Mesodermal cell (in vitro differentiated cells): ENCODE measurements around the gene SLC16A4.
"Not testable (repeated sequence)": the region's sequence is repeated elsewhere in the genome, so short reads cannot be mapped to it uniquely, and the experiment has no call there.

Source experiments
- H3K27ac ChIP-seq: 2 replicates; pipeline ENCODE4 v1.7.0; 2013; ENCODE audit warnings: mild to moderate bottlenecking, low read depth, low read length, moderate library complexity; ENCODE audit not compliant: severe bottlenecking
- H3K36me3 ChIP-seq: 2 replicates; pipeline ENCODE4 v1.7.1; 2013; ENCODE audit warnings: mild to moderate bottlenecking, low read length, moderate library complexity; ENCODE audit not compliant: control insufficient read depth, insufficient read depth
- H3K4me1 ChIP-seq: one replicate; pipeline ENCODE4 v1.7.1; 2013; ENCODE audit warnings: mild to moderate bottlenecking, low read length; ENCODE audit not compliant: insufficient read depth, control insufficient read depth, poor library complexity, severe bottlenecking
- H3K4me3 ChIP-seq: 2 replicates; pipeline ENCODE4 v1.7.0; 2013; ENCODE audit warnings: low read length, control low read depth, mild to moderate bottlenecking; ENCODE audit not compliant: insufficient read depth, poor library complexity, severe bottlenecking; ENCODE audit errors: extremely low read depth
- H3K9me3 ChIP-seq: 2 replicates; pipeline ENCODE4 v1.7.1; 2013; ENCODE audit warnings: mild to moderate bottlenecking, low read length, moderate library complexity; ENCODE audit not compliant: control insufficient read depth
- WGBS, 2 experiments: methylation state at CpG; one replicate each; pipeline ENCODE4 v1.1.5; 2013; ENCODE audit warnings: missing lambda C conversion rate in 2 of 2; ENCODE audit not compliant: insufficient coverage in 2 of 2; 5-methylcytosine and 5-hydroxymethylcytosine counted together

Gene SLC16A4

DNA sequence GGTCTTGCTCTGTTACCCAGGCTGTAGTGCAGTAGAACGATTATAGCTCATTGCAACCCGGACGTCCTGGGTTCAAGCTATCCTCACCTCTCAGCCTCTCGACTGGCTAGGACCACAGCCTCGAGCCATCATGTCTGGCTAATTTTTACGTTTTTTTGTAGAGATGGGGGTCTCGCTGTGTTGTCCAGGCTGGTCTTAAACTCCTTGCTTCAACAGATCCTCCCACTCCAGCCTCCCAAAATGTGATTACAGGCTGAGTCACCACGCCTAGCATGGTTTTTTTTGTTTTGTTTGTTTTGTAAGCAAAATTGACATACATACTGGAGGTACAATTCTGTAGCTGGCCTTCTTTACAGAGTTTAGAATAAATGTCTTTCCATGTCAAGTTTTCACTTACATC is 17.7 kb upstream of the SLC16A4 start:
- H3K27ac ChIP-seq, result no peak overlapping the region
- peaks cover 5% of the 10 kb centered on the region for H3K4me1 ChIP-seq
- peaks cover 23% of the 10 kb centered on the region for H3K36me3 ChIP-seq
- H3K9me3 ChIP-seq, result no peaks in the 10 kb centered on the region
- WGBS, 2 experiments, result 94 to 97% methylated on average over 4 to 6 of the region's 8 CpGs
- peak overlapping the region; percentile 85 for H3K4me3 ChIP-seq

DNA sequence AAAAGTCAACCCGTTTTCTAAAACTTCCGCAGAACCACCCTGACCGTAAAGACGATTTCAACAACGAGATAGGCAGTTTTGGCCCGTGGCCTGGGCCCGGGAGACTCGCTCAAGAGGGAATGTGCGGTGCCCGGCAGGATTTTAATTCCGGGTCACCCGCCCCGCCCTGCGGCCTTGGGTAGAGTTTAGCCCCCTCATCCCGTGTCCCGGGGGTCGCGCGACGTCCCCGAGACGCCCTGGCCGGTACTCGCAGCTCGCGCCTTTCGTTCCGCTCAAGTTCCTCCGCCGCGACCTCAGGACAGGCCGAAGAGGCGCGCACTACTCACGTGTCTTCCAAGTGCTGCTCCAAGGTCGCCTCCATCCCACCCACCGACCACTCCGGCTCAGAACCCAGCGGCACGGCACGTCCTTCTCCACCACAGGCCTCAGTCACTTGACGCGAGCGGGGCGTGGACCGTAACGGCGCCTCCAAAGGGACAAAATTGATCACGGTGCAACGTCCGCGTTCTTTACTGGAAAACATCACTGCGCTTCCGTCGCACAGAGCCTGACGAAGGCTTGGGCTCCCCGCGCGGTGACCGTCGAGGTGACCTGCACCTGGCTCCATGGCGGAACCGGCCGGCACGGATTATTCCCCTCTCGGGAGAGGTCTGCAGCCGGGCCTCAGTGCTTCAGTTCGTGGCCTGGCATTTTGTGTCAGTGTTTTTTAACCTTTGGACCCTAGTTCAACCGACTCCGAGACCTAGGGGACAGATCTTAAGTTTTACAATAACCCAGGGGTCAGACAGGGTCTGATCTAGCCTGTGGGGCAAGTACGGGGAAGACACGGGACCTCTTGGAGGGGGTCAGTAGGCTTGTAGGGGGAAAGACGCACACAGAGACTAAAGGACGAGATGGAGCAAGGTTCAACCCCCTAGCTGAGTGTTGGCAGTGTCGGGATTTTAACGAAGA is 16.7 kb upstream of the SLC16A4 start, which contains the start of gene LAMTOR5:
TSS of gene LAMTOR5 (minus strand) at position 435 of the 951 bp plus-strand sequence. CDS start at position 361, 74 bp downstream.
- peak within 1 kb of the TSS; percentile 85 for H3K4me3 ChIP-seq
- 5% methylated on average over 60 to 72 of the region's 76 CpGs for WGBS, 2 experiments

DNA sequence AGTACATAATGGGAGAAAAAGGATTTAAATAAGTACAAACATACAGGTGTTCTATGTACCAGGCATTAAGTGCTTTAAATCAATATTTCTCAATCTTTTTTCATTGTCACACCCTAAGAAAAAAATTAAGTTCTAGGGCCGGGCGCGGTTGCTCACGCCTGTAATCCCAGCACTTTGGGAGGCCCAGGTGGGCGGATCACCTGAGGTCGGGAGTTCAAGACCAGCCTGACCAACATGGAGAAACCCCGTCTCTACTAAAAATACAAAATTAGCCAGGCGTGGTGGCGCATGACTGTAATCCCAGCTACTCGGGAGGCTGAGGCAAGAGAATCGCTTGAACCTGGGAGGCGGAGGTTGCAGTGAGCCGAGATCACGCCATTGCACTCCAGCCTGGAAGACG is 15.6 kb upstream of the SLC16A4 start:
- not testable (repeated sequence) for H3K4me1 ChIP-seq, H3K27ac ChIP-seq, H3K9me3 ChIP-seq
- 86 to 95% methylated on average over 7 to 8 of the region's 15 CpGs for WGBS, 2 experiments
- Histone ChIP-seq H3K36me3 (peaks cover 44% of the 10 kb centered on the region), H3K4me3 (peak overlapping the region; percentile 85)

More for the DNA sequence above, 16.7 kb upstream of the SLC16A4 start, which contains the start of gene LAMTOR5:
- Histone ChIP-seq H3K27ac (peak within 1 kb of the TSS; percentile 72), H3K36me3 (peaks cover 33% of the 10 kb centered on the region), H3K4me1 (no peaks in the 10 kb centered on the region), H3K9me3 (no peaks in the 10 kb centered on the region)

DNA sequence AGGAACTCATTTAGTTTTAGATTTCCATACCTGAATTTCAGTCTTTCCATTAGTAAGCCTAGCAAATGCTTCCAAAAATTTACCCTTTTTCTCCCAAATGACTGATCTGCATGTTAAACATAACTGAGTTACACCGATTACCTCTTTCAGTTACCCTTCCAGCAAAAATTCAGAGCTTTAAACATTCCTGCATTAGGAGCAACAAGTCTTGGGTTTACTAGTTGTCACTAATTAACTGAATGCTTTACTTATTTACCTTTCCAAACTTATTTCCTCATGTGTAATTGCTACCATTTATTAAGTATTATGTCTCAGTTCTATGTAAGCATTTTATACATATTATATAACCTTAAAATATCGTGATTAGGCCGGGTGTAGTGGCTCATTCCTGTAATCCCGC is 13.6 kb upstream of the SLC16A4 start:
- Histone ChIP-seq H3K27ac (no peak overlapping the region), H3K36me3 (peaks cover 64% of the 10 kb centered on the region), H3K4me1 (no peaks in the 10 kb centered on the region), H3K9me3 (no peaks in the 10 kb centered on the region), H3K4me3 (no peak overlapping the region)
- WGBS, 2 experiments, result 86 to 100% methylated on average over 1 of the region's 4 CpGs

DNA sequence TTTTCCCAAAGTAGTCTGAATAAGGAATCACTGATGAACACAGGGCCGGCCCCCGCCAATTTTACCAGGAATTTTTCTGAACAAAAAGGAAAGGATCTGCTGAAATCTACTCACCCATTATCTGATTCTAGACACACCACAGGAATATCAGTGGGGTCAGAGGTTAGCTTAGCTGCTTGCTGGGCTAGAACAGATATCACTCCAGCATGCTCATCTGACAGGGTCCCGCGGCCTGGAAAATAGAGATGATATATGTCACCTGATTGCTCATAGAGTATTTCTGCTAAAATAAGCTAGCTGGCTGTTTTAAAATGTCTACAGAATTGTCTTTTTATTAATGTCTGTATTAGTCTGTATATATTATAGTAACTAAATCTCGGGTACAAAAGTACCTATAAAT is 13.0 kb upstream of the SLC16A4 start:
- H3K4me1 ChIP-seq, result no peaks in the 10 kb centered on the region
- no peak overlapping the region for H3K4me3 ChIP-seq
- H3K9me3 ChIP-seq, result no peaks in the 10 kb centered on the region
- 100% methylated on average over 2 of the region's 5 CpGs for WGBS, 2 experiments
- peaks cover 69% of the 10 kb centered on the region for H3K36me3 ChIP-seq
- no peak overlapping the region for H3K27ac ChIP-seq

DNA sequence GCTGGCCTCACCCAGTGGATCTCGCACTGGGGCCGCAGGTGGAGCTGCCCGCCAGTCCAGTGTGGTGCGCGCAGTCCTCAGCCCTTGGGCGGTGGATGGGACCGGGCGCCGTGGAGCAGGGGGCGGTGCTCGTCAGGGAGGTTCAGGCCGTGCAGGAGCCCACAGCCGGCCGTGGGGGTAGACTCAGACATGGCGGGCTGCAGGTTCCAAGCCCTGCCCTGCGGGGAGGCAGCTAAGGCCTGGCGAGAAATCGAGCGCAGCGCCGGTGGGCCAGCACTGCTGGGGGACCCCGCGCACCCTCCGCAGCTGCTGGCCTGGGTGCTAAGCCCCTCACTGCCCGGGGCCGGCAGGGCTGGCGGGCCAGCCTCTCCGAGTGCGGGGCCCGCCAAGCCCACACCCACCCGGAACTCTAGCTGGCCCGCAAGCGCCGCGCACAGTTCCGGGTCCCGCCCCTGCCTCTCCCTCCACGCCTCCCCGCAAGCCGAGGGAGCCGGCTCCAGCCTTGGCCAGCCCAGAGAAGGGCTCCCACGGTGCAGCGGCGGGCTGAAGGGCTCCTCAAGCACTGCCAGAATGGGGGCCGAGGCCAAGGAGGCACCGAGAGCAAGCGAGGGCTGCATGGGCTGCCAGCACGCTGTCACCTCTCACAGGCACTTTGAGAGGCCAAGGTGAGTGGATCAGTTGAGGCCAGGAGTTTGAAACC is 5.6 kb upstream of the SLC16A4 start:
- not testable (repeated sequence) for H3K4me3 ChIP-seq, H3K9me3 ChIP-seq, H3K27ac ChIP-seq
- 95 to 99% methylated on average over 31 to 48 of the region's 48 CpGs for WGBS, 2 experiments
- H3K36me3 ChIP-seq, result peaks cover 44% of the 10 kb centered on the region
- peaks cover 13% of the 10 kb centered on the region for H3K4me1 ChIP-seq

DNA sequence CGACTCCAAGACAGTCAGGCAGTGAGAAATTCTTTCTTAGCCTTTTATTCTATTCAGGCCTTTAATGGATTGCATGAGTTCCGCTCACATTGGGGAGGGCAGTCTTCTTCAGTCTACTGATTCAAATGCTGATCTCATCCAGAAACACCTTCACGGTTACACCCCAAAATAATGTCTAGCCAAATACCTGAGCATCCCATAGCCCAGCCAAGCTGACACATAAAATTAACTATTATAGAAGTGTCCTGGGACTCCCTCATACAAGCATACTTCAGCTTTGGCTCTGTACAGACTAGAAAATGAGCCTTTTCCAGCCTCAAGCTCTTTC is 3.6 kb upstream of the SLC16A4 start:
- H3K27ac ChIP-seq, result peak overlapping the region; percentile 61
- WGBS, 2 experiments, result 90 to 100% methylated on average over 3 of the region's 3 CpGs

DNA sequence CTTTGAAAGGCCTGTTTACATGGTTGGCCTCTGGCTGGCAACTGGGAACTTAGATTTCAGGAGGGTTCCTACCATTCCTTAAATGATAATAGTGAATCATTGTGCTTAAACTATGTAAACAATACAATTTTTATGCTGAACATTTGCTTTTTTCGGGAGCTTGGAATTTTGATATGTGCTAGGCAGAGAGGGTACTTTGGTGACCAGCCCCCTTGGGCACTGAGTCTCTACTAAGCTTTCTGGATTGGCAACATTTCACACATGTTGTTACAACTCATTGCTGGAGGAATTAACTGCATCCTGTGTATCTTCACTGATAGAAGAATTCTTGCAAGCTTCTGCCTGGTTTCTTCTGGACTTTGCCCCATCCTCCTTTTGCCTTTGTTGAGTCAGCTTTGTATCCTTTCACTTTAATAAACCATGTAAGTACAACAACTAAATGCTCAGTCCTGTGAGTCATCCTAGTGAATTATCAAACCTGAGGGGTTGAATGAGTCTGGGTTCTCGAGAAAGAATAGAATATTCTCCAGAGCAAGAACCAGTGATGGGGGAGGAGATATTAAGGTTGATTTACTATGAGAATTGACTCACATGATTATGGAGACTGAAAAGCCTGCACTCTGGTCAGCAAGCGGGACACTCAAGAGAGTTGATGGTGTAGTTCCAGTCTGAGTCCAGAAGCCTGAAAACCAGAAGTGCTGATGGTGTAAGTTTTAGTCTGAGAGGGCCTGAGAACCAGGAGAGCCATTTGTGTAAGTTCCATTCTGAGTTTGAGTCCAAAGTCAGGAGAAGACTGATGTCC is 3.1 kb upstream of the SLC16A4 start:
- Histone ChIP-seq H3K27ac (peak overlapping the region; percentile 61), H3K4me3 (no peak overlapping the region), H3K9me3 (no peaks in the 10 kb centered on the region), H3K36me3 (peaks cover 22% of the 10 kb centered on the region), H3K4me1 (peaks cover 26% of the 10 kb centered on the region)
- 81 to 96% methylated on average over 2 of the region's 3 CpGs for WGBS, 2 experiments

More for the DNA sequence above, 3.6 kb upstream of the SLC16A4 start:
- H3K36me3 ChIP-seq, result peaks cover 25% of the 10 kb centered on the region
- no peaks in the 10 kb centered on the region for H3K9me3 ChIP-seq
- H3K4me1 ChIP-seq, result peaks cover 26% of the 10 kb centered on the region
- H3K4me3 ChIP-seq, result no peak overlapping the region

DNA sequence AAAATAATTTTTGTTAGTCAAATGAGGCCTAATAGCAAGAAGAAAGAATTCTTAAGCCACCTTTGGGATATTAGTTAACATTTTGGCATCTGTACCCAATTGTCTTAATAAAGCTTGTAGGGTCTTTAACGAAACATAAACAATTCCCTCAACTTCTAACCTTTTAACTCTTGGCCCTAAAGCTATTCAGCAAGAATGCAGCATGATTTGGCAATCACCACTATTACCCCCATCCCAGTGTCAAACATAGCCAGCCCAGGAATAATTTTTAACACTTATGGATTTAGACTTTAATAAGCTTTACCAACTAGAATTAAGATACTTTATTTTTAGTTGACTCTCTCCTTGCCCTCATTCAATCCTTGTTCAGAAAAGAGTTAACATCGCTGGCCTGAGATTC is 2.5 kb upstream of the SLC16A4 start:
- Histone ChIP-seq H3K9me3 (no peaks in the 10 kb centered on the region), H3K4me3 (no peak overlapping the region), H3K36me3 (peaks cover 17% of the 10 kb centered on the region), H3K4me1 (peaks cover 26% of the 10 kb centered on the region), H3K27ac (peak overlapping the region; percentile 61)
- WGBS, 2 experiments, result 90 to 100% methylated on average over 1 of the region's 2 CpGs

DNA sequence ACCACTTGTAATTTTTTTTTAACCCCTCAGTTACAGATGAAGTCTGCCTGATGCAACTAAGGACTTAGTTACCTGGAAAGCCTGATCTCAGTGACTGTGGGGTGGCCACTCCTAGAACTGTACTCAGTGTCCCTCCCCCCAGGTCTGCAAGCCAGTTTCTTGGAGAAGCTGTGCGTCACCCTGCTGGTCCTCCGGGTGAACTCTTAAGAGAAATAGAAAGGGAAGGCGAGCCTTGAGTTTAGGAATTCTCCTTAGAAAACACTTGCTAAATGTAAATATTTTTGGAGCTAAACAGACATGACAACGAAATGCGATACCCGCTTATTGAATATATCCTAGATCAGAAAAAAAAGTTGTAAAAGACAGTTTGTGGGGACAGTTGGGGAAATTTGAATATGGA is 730 bp downstream of the SLC16A4 start:
- Histone ChIP-seq H3K27ac (peak overlapping the region; percentile 74), H3K4me3 (no peak overlapping the region), H3K4me1 (peaks cover 26% of the 10 kb centered on the region), H3K36me3 (peaks cover 18% of the 10 kb centered on the region), H3K9me3 (no peaks in the 10 kb centered on the region)
- 70 to 94% methylated on average over 3 of the region's 6 CpGs for WGBS, 2 experiments
